ENCODE measurements around the gene COL5A2.

GRCh38 chr2:189157939-189158338 is 21.6 kb downstream of the COL5A2 start:
- no peak for TF ChIP-seq EZH2phosphoT487 (conservative IDR thresholded peaks at IDR 0.05; ENCODE audit: low read length)
- TF ChIP-seq, protein P1, sequence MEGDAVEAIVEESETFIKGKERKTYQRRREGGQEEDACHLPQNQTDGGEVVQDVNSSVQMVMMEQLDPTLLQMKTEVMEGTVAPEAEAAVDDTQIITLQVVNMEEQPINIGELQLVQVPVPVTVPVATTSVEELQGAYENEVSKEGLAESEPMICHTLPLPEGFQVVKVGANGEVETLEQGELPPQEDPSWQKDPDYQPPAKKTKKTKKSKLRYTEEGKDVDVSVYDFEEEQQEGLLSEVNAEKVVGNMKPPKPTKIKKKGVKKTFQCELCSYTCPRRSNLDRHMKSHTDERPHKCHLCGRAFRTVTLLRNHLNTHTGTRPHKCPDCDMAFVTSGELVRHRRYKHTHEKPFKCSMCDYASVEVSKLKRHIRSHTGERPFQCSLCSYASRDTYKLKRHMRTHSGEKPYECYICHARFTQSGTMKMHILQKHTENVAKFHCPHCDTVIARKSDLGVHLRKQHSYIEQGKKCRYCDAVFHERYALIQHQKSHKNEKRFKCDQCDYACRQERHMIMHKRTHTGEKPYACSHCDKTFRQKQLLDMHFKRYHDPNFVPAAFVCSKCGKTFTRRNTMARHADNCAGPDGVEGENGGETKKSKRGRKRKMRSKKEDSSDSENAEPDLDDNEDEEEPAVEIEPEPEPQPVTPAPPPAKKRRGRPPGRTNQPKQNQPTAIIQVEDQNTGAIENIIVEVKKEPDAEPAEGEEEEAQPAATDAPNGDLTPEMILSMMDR (IDR thresholded peaks at IDR 0.05; ENCODE audit: insufficient read depth, low read length, poor library complexity, severe bottlenecking), result no peak
